ENCODE measurements around the gene XRCC3.

DNA sequence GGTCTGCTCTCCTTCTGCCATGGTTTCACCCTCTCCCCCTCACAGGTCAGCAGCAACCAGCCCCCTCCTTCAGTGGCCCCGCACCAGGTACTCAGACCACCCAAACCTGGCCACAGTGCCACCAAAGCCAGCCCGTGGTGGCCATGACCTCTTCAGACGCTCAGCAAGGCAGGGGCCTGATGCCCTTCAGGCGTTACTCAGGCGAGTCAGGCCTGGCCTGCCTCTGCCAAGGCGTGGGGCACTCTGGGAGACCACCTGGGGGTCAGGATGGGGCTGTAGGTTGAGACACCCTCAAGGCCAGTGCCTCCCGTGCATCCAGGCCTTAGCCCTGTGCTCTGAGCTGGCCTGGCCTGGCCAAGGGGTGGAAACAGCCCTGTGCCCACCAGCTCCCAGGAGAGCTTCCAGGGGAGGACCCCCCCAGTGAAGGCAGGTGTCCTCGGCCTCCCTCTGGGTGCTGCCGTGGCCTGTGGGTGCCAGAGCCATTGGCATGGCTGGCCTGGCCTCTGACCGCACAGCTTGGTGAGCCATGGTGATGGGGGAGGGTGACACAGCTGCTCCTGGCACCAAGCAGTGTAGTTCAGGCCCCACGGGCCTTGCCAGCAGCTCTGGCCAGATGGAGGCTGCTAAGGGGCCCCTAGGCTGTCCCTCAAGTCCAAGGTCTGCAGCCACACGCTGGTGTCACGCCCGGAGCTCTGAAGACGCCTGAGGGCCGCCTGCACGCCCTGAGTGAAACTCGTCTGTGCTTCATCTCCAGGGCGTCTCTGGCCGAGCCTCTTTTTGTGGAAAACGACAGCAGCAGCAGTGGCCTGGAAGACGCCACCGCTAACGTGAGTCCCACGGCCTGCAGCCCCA lies 15.1 kb downstream of the XRCC3 start:
- TF ChIP-seq, protein P1, sequence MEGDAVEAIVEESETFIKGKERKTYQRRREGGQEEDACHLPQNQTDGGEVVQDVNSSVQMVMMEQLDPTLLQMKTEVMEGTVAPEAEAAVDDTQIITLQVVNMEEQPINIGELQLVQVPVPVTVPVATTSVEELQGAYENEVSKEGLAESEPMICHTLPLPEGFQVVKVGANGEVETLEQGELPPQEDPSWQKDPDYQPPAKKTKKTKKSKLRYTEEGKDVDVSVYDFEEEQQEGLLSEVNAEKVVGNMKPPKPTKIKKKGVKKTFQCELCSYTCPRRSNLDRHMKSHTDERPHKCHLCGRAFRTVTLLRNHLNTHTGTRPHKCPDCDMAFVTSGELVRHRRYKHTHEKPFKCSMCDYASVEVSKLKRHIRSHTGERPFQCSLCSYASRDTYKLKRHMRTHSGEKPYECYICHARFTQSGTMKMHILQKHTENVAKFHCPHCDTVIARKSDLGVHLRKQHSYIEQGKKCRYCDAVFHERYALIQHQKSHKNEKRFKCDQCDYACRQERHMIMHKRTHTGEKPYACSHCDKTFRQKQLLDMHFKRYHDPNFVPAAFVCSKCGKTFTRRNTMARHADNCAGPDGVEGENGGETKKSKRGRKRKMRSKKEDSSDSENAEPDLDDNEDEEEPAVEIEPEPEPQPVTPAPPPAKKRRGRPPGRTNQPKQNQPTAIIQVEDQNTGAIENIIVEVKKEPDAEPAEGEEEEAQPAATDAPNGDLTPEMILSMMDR (IDR thresholded peaks at IDR 0.05) = no peak
- no peak for TF ChIP-seq POLR2A (IDR thresholded peaks at IDR 0.05)
